Liver (tissue), 9 donors: ENCODE measurements around the gene MITD1. TPM values are rescaled to one million over a fixed set of nuclear protein-coding genes. Genes with fewer than 3 reads are reported as not detected.

ENCODE experiments used
- DNase-seq: peaks from one replicate; pipeline ENCODE4 v3.0.0-alpha.2; 2017; ENCODE audit warnings: low spot score
- H3K27ac ChIP-seq, 2 donors: one replicate each; pipeline ENCODE4 v1.7.0; 2013; ENCODE audit warnings: inconsistent platforms in 2 of 2, low read length in 2 of 2, control low read depth in 1 of 2, low read depth in 1 of 2, mild to moderate bottlenecking in 1 of 2
- H3K27me3 ChIP-seq, 4 donors: one replicate each; pipeline versions ENCODE4 v1.6.1 to v1.7.0; 2013; ENCODE audit warnings: low read length in 3 of 4, inconsistent platforms in 1 of 4, mild to moderate bottlenecking in 1 of 4, moderate library complexity in 1 of 4; ENCODE audit not compliant: control insufficient read depth in 4 of 4, insufficient read depth in 4 of 4
- H3K36me3 ChIP-seq, 4 donors: one replicate each; pipeline versions ENCODE4 v1.6.1 to v1.7.0; 2013; ENCODE audit warnings: low read length in 3 of 4, mild to moderate bottlenecking in 3 of 4, low read depth in 1 of 4, moderate library complexity in 1 of 4; ENCODE audit not compliant: control insufficient read depth in 4 of 4, insufficient read depth in 3 of 4
- H3K4me1 ChIP-seq, 4 donors: one replicate each; pipeline versions ENCODE4 v1.6.1 to v1.7.0; 2013; ENCODE audit warnings: low read length in 3 of 4, mild to moderate bottlenecking in 3 of 4, moderate library complexity in 1 of 4; ENCODE audit not compliant: control insufficient read depth in 4 of 4, insufficient read depth in 4 of 4
- H3K4me3 ChIP-seq, 3 donors: one replicate each; pipeline versions ENCODE4 v1.6.1 to v1.7.0; 2013; ENCODE audit warnings: low read length in 3 of 3, control low read depth in 1 of 3, low read depth in 1 of 3, mild to moderate bottlenecking in 1 of 3
- H3K9ac ChIP-seq, 2 donors: one replicate each; pipeline ENCODE4 v1.7.0; 2013; ENCODE audit warnings: low read length in 2 of 2, mild to moderate bottlenecking in 2 of 2, moderate library complexity in 2 of 2, control low read depth in 1 of 2, low read depth in 1 of 2
- H3K9me3 ChIP-seq, 4 donors: one replicate each; pipeline versions ENCODE4 v1.6.1 to v1.7.0; 2013; ENCODE audit warnings: low read length in 3 of 4; ENCODE audit not compliant: control insufficient read depth in 4 of 4
- ATF3 ChIP-seq: IDR thresholded peaks from 2 replicates; pipeline ENCODE4 v1.6.1; 2016; ENCODE audit warnings: antibody characterized with exemption
- CTCF ChIP-seq: fragments of 150-350 bp; IDR thresholded peaks from 2 replicates; pipeline ENCODE4 v1.5.1; 2017; ENCODE audit warnings: improper control_type of control experiment, low read depth, low read length; ENCODE audit not compliant: missing input control
- EGR1 ChIP-seq, 2 donors: IDR thresholded peaks; 2 replicates each; pipeline ENCODE4 v1.6.1; 2016 to 2018; ENCODE audit warnings: antibody characterized with exemption in 2 of 2, low read depth in 2 of 2
- FOXA1 ChIP-seq: IDR thresholded peaks from 2 replicates; pipeline ENCODE4 v1.6.1; 2016; ENCODE audit warnings: antibody characterized with exemption
- FOXA2 ChIP-seq: IDR thresholded peaks from 2 replicates; pipeline ENCODE4 v1.6.1; 2016; ENCODE audit warnings: antibody characterized with exemption
- GABPA ChIP-seq, 2 donors: IDR thresholded peaks in 1 of 2; conservative IDR thresholded peaks in 1 of 2; 2 replicates each; pipeline ENCODE4 v1.6.1; 2016; ENCODE audit warnings: antibody characterized with exemption in 2 of 2, mild to moderate bottlenecking in 1 of 2, moderate library complexity in 1 of 2
- HNF4G ChIP-seq: IDR thresholded peaks from 2 replicates; pipeline ENCODE4 v1.6.1; 2016; ENCODE audit warnings: antibody characterized with exemption
- JUND ChIP-seq, 2 donors: IDR thresholded peaks; 2 replicates each; pipeline ENCODE4 v1.6.1; 2016; ENCODE audit warnings: antibody characterized with exemption in 2 of 2
- MAX ChIP-seq: IDR thresholded peaks from 2 replicates; pipeline ENCODE4 v1.6.1; 2016; ENCODE audit warnings: antibody characterized with exemption
- NR2F2 ChIP-seq: IDR thresholded peaks from 2 replicates; pipeline ENCODE4 v1.6.1; 2016; ENCODE audit warnings: antibody characterized with exemption
- RAD21 ChIP-seq, 2 donors: IDR thresholded peaks; 2 replicates each; pipeline ENCODE4 v1.6.1; 2016; ENCODE audit warnings: antibody characterized with exemption in 2 of 2, mild to moderate bottlenecking in 2 of 2
- REST ChIP-seq: IDR thresholded peaks from 2 replicates; pipeline ENCODE4 v1.6.1; 2016; ENCODE audit warnings: antibody characterized with exemption, mild to moderate bottlenecking
- RXRA ChIP-seq, 2 donors: IDR thresholded peaks; 2 replicates each; pipeline ENCODE4 v1.6.1; 2017 to 2018; ENCODE audit warnings: antibody characterized with exemption in 2 of 2, mild to moderate bottlenecking in 1 of 2
- SP1 ChIP-seq: IDR thresholded peaks from 2 replicates; pipeline ENCODE4 v1.6.1; 2018; ENCODE audit warnings: antibody characterized with exemption, mild to moderate bottlenecking
- TAF1 ChIP-seq: conservative IDR thresholded peaks from 2 replicates; pipeline ENCODE4 v1.6.1; 2016; ENCODE audit warnings: antibody characterized with exemption, mild to moderate bottlenecking
- YY1 ChIP-seq: IDR thresholded peaks from 2 replicates; pipeline ENCODE4 v1.6.1; 2016; ENCODE audit warnings: antibody characterized with exemption, mild to moderate bottlenecking
- ZBTB33 ChIP-seq: IDR thresholded peaks from 2 replicates; pipeline ENCODE4 v1.6.1; 2016; ENCODE audit warnings: antibody characterized with exemption
- polyA plus RNA-seq, 2 donors: library from polyadenylated mRNA; stranded (reverse) in 1 of 2; unstranded in 1 of 2; fragments of 200-250 nt in 1 of 2; fragments of >200 nt in 1 of 2; fragmentation: Nextera tagmentation in 1 of 2; extraction: Ambion mirVana in 1 of 2; gene quantifications; one replicate each; pipeline versions ENCODE4 v1.2.1 to v1.2.3, GENCODE V29; 2013 to 2015
- total RNA-seq, 2 donors: library from RNA; depleted of rRNA; stranded (reverse); fragments of >200 nt; gene quantifications; one replicate each; pipeline ENCODE4 v1.2.3, GENCODE V29; 2014
- donor health status: healthy.
- donor health status: healthy.
- donor health status: healthy.
- donor health status: healthy.
- donor health status: healthy.

MITD1 gene
- total and polyA plus RNA-seq, 4 donors = 7.8 to 17.5 (median 13.0) TPM

GRCh38 chr2:99188357-99188756 lies 7.5 kb upstream of the MITD1 start (continued):
- TF ChIP-seq FOXA1 (no peak), GABPA (IDR thresholded peaks at IDR 0.05 in 1 of 2, conservative IDR thresholded peaks at IDR 0.05 in 1 of 2) (no peak), ATF3 (no peak)

- no peaks in the 10 kb centered on the region for H3K27me3 ChIP-seq
- DNase-seq = no peak
- H3K4me1 ChIP-seq = peaks cover 2 to 12% (median 7%) of the 10 kb centered on the region in 4 donors
- no peak overlapping the region for H3K27ac ChIP-seq
- H3K36me3 ChIP-seq = peaks cover 0 to 22% (median 7%) of the 10 kb centered on the region in 4 donors
- no peak overlapping the region for H3K4me3 ChIP-seq
- H3K9me3 ChIP-seq = no peaks in the 10 kb centered on the region
- H3K9ac ChIP-seq = no peak overlapping the region
- TF ChIP-seq ATF3 = no peak
- no peak for TF ChIP-seq REST
- TF ChIP-seq ZBTB33 = no peak
- TF ChIP-seq JUND (IDR thresholded peaks at IDR 0.05) = no peak
- no peak for TF ChIP-seq TAF1
- TF ChIP-seq GABPA (IDR thresholded peaks at IDR 0.05 in 1 of 2, conservative IDR thresholded peaks at IDR 0.05 in 1 of 2) = no peak
- TF ChIP-seq HNF4G = no peak
- no peak for TF ChIP-seq MAX
- TF ChIP-seq RXRA (IDR thresholded peaks at IDR 0.05) = no peak
- TF ChIP-seq RAD21 (IDR thresholded peaks at IDR 0.05) = no peak
- no peak for TF ChIP-seq YY1
- TF ChIP-seq FOXA2 = no peak
- TF ChIP-seq CTCF = no peak
- TF ChIP-seq FOXA1 = no peak
- no peak for TF ChIP-seq EGR1 (IDR thresholded peaks at IDR 0.05; ENCODE audit: low read depth in 2 of 2)
- TF ChIP-seq SP1 = no peak
- TF ChIP-seq NR2F2 = no peak
These were observed 6.2 kb upstream of the MITD1 start for GRCh38 chr2:99187011-99187410.
